Rectal smooth muscle tissue (tissue), 1 donor: Measurements from ENCODE around the gene SLC35B4.

Experiments used
- H3K27ac ChIP-seq: one replicate; pipeline ENCODE4 v1.7.0; 2013; ENCODE audit warnings: low read depth, low read length, inconsistent platforms
- H3K27me3 ChIP-seq: one replicate; pipeline ENCODE4 v1.7.0; 2013; ENCODE audit warnings: low read length; ENCODE audit not compliant: control insufficient read depth, insufficient read depth
- H3K36me3 ChIP-seq: one replicate; pipeline ENCODE4 v1.7.0; 2013; ENCODE audit warnings: low read length; ENCODE audit not compliant: control insufficient read depth, insufficient read depth
- H3K4me1 ChIP-seq: one replicate; pipeline ENCODE4 v1.7.0; 2013; ENCODE audit warnings: low read length; ENCODE audit not compliant: control insufficient read depth, insufficient read depth
- H3K4me3 ChIP-seq: one replicate; pipeline ENCODE4 v1.7.0; 2013; ENCODE audit warnings: low read length
- H3K9ac ChIP-seq: one replicate; pipeline ENCODE4 v1.7.0; 2013; ENCODE audit warnings: low read length

Gene SLC35B4

GRCh38 chr7:134316539-134317344 lies at the start of gene SLC35B4:
SLC35B4 (minus strand) TSS chr7:134316930; CDS start chr7:134316751, 179 bp downstream.
- Histone ChIP-seq H3K4me3 (peak within 1 kb of the TSS; percentile 90), H3K9ac (peak within 1 kb of the TSS; percentile 74), H3K27ac (peak within 1 kb of the TSS; percentile 90), H3K36me3 (no peaks in the 10 kb centered on the region), H3K27me3 (no peaks in the 10 kb centered on the region), H3K4me1 (no peaks in the 10 kb centered on the region)

GRCh38 chr7:134366481-134366880 lies 49.8 kb upstream of the SLC35B4 start:
- Histone ChIP-seq H3K27me3 (no peaks in the 10 kb centered on the region), H3K4me1 (no peaks in the 10 kb centered on the region), H3K9ac (no peak overlapping the region), H3K4me3 (no peak overlapping the region), H3K36me3 (no peaks in the 10 kb centered on the region), H3K27ac (no peak overlapping the region)

- Histone ChIP-seq H3K9ac (no peak overlapping the region), H3K27ac (no peak overlapping the region)
Measured at GRCh38 chr7:134365341-134366054, 48.8 kb upstream of the SLC35B4 start.

GRCh38 chr7:134364619-134365037 lies 47.9 kb upstream of the SLC35B4 start:
- H3K9ac ChIP-seq = no peak overlapping the region
- no peaks in the 10 kb centered on the region for H3K36me3 ChIP-seq
- H3K27ac ChIP-seq = no peak overlapping the region
- no peaks in the 10 kb centered on the region for H3K4me1 ChIP-seq
- H3K27me3 ChIP-seq = no peaks in the 10 kb centered on the region
- H3K4me3 ChIP-seq = no peak overlapping the region

More at GRCh38 chr7:134365341-134366054, 48.8 kb upstream of the SLC35B4 start:
- H3K4me1 ChIP-seq = no peaks in the 10 kb centered on the region
- H3K4me3 ChIP-seq = no peak overlapping the region
- H3K27me3 ChIP-seq = no peaks in the 10 kb centered on the region
- H3K36me3 ChIP-seq = no peaks in the 10 kb centered on the region

- Histone ChIP-seq H3K4me1 (no peaks in the 10 kb centered on the region), H3K4me3 (no peak overlapping the region), H3K9ac (no peak overlapping the region), H3K36me3 (no peaks in the 10 kb centered on the region), H3K27ac (no peak overlapping the region), H3K27me3 (no peaks in the 10 kb centered on the region)
Measured at GRCh38 chr7:134362587-134363483, 46.1 kb upstream of the SLC35B4 start.

- no peaks in the 10 kb centered on the region for H3K36me3 ChIP-seq
- H3K4me3 ChIP-seq = no peak overlapping the region
- no peaks in the 10 kb centered on the region for H3K27me3 ChIP-seq
- H3K4me1 ChIP-seq = no peaks in the 10 kb centered on the region
- no peak overlapping the region for H3K9ac ChIP-seq
- H3K27ac ChIP-seq = no peak overlapping the region
Measured at GRCh38 chr7:134359787-134360432, 43.2 kb upstream of the SLC35B4 start.

- H3K9ac ChIP-seq = no peak overlapping the region
- no peak overlapping the region for H3K27ac ChIP-seq
- no peaks in the 10 kb centered on the region for H3K4me1 ChIP-seq
Measured at GRCh38 chr7:134357486-134357885, 40.8 kb upstream of the SLC35B4 start.

GRCh38 chr7:134356421-134356936 lies 39.7 kb upstream of the SLC35B4 start:
- Histone ChIP-seq H3K4me3 (no peak overlapping the region), H3K27me3 (no peaks in the 10 kb centered on the region), H3K9ac (no peak overlapping the region), H3K4me1 (no peaks in the 10 kb centered on the region), H3K36me3 (no peaks in the 10 kb centered on the region), H3K27ac (no peak overlapping the region)

More at GRCh38 chr7:134357486-134357885, 40.8 kb upstream of the SLC35B4 start:
- Histone ChIP-seq H3K27me3 (no peaks in the 10 kb centered on the region), H3K4me3 (no peak overlapping the region), H3K36me3 (no peaks in the 10 kb centered on the region)

- Histone ChIP-seq H3K9ac (no peak overlapping the region), H3K27ac (no peak overlapping the region), H3K4me3 (no peak overlapping the region), H3K36me3 (no peaks in the 10 kb centered on the region), H3K27me3 (no peaks in the 10 kb centered on the region), H3K4me1 (no peaks in the 10 kb centered on the region)
Measured at GRCh38 chr7:134355927-134356326, 39.2 kb upstream of the SLC35B4 start.

- no peak overlapping the region for H3K4me3 ChIP-seq
- H3K27ac ChIP-seq = no peak overlapping the region
- no peaks in the 10 kb centered on the region for H3K4me1 ChIP-seq
- no peaks in the 10 kb centered on the region for H3K27me3 ChIP-seq
- no peak overlapping the region for H3K9ac ChIP-seq
- H3K36me3 ChIP-seq = no peaks in the 10 kb centered on the region
Measured at GRCh38 chr7:134355004-134355525, 38.3 kb upstream of the SLC35B4 start.

GRCh38 chr7:134353411-134353810 lies 36.7 kb upstream of the SLC35B4 start:
- no peaks in the 10 kb centered on the region for H3K4me1 ChIP-seq
- no peaks in the 10 kb centered on the region for H3K27me3 ChIP-seq
- no peak overlapping the region for H3K9ac ChIP-seq
- H3K36me3 ChIP-seq = no peaks in the 10 kb centered on the region
- H3K4me3 ChIP-seq = no peak overlapping the region
- no peak overlapping the region for H3K27ac ChIP-seq
